IPS-15b (cell line): Measurements from ENCODE around the gene TTYH2.

ENCODE experiments used
- H3K27me3 ChIP-seq: one replicate; pipeline ENCODE4 v1.6.1; 2013; ENCODE audit warnings: low read length; ENCODE audit not compliant: control insufficient read depth, insufficient read depth
- H3K36me3 ChIP-seq: one replicate; pipeline ENCODE4 v1.6.1; 2013; ENCODE audit warnings: low read length; ENCODE audit not compliant: control insufficient read depth, insufficient read depth
- H3K4me1 ChIP-seq: one replicate; pipeline ENCODE4 v1.6.1; 2013; ENCODE audit warnings: mild to moderate bottlenecking, low read length; ENCODE audit not compliant: control insufficient read depth, insufficient read depth
- H3K4me3 ChIP-seq: one replicate; pipeline ENCODE4 v1.5.1; 2013; ENCODE audit warnings: low read depth, low read length
- H3K9ac ChIP-seq: one replicate; pipeline ENCODE4 v1.6.1; 2013; ENCODE audit warnings: low read depth, mild to moderate bottlenecking, low read length
- H3K9me3 ChIP-seq: one replicate; pipeline ENCODE4 v1.6.1; 2013; ENCODE audit warnings: mild to moderate bottlenecking, low read length; ENCODE audit not compliant: control insufficient read depth, insufficient read depth

TTYH2 gene

DNA sequence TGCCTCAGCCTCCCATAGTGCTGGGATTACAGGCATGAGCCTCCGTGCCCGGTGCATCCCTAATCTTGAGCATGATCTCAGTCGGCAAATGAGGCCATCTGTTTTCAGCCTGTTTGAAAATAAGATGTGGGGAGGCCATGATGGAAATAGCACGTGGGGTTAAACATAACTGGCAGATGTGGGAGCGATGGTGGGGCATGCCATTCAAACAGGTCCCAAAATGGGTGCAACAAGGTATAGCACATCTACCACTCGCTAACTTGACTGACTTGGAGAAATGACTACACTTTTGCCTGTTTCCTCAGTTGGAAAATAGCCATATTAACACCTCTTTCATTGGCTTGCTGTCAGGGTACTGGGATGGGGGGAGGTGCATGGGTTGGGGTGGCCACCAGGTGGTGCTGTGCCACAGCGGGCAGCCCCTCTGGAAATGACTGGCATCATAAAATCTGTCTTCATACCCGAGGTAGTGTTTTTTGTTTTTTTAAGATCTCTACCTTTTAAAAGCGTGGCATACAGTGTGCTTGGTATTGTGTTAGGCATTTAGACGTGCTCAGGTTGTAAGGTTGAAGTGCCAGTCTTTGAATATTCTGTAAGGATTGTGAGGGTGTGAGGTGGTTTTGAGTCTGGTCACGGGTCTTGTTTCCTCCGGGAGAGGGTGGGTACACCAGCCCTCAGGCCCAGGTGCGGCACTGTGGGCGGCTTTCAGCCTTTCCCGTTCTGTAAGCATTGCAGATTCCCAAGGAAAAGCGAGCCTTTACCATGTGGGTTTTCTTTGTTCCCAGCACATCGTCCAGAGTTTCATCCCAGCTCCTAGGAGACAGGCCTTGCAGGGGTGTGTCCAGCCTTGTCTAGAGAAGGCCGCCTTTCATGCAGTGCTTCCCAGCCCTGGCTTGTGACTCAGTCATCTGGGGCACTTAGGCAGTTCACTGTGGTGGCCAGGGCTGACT, 2.9 kb upstream of the TTYH2 start:
- peak overlapping the region; percentile 27 for H3K9ac ChIP-seq
- peaks cover 43% of the 10 kb centered on the region for H3K36me3 ChIP-seq
- H3K9me3 ChIP-seq: no peaks in the 10 kb centered on the region
- peak overlapping the region; percentile 54 for H3K4me3 ChIP-seq
- H3K4me1 ChIP-seq: peaks cover 23% of the 10 kb centered on the region
- H3K27me3 ChIP-seq: peaks cover 5% of the 10 kb centered on the region

DNA sequence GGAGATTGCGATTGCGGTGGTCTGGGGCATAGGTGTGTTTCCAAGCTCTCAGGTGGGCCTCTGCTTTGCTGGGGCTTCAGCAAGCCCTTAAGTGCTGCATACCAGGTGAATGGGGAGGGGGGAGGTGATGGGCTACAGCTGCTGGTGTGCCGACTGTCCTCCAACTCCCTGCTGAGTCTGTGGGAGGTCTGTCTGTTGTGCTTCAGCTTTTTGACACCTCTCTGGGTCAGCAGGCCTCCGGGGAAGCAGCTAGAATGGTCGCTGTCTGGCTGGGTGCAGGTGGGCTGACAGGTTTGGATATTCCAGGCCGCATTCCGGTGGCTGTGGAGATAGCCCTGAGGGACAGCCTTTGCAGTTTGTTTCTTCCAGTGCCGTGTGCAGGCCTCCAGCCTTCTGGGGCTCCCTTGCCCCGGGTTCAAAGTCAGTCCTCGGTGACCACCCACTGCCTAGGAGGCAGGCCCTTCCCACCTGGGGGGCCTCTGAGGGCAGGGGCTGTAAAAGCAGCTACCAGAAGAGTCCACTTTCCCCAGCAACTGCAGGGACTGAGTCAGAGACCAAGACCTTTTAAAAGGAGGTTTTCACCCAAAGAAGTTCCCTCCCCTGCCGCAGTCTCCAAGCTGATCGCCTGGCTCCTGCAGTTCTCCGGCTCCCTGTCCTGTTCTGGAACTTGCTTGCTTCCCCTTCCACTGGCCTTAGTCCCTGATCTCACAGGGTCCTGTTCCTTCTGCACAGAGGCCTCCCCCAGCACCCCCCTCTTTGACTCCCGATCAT, 2.0 kb upstream of the TTYH2 start:
- Histone ChIP-seq H3K9me3 (no peaks in the 10 kb centered on the region), H3K9ac (peak overlapping the region; percentile 50), H3K4me1 (peaks cover 22% of the 10 kb centered on the region), H3K4me3 (peak overlapping the region; percentile 54), H3K36me3 (peaks cover 35% of the 10 kb centered on the region), H3K27me3 (peaks cover 5% of the 10 kb centered on the region)

GRCh38 chr17:74211912-74212208, 1.5 kb upstream of the TTYH2 start:
- H3K4me1 ChIP-seq: peaks cover 22% of the 10 kb centered on the region
- H3K4me3 ChIP-seq: peak overlapping the region; percentile 54
- H3K27me3 ChIP-seq: peaks cover 5% of the 10 kb centered on the region
- no peaks in the 10 kb centered on the region for H3K9me3 ChIP-seq
- H3K9ac ChIP-seq: peak overlapping the region; percentile 50
- H3K36me3 ChIP-seq: peaks cover 30% of the 10 kb centered on the region

DNA sequence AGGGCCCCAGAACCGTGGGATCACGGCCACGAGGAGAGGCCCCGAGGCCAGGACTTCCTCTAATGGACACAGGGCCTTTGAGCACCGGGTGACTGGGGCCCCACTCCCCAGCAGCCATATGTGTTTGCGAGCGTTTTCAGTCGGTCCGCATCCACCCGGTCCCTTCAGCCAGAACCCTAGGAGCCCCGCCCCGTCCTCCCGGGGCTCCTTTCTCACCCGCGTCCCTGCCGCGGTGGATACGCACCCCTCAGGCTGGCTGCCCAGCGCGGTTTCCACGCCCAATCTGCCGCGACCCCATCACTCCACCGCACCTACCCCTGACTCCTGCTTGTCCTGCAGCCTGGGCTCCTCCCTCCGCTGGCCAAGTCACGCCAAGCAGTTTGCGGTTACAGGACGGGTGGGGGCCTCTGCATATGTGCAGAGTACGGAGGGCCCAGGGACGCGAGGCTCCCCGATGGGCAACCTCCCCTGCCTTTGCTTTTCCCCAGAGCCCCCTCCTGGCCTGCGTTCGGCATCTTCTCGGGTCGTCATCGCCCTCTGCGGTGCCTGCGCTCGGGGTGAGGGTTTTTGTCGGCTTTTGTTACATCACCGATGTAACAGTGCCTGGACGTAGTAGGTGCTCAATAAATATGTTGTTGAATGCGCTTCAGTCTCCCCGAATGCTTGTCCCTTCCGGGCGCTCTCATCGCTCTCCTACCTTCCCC, 1.0 kb upstream of the TTYH2 start:
- no peaks in the 10 kb centered on the region for H3K9me3 ChIP-seq
- H3K4me1 ChIP-seq: peaks cover 18% of the 10 kb centered on the region
- H3K27me3 ChIP-seq: peaks cover 5% of the 10 kb centered on the region
- H3K36me3 ChIP-seq: peaks cover 25% of the 10 kb centered on the region
- peak overlapping the region; percentile 37 for H3K9ac ChIP-seq
- peak overlapping the region; percentile 54 for H3K4me3 ChIP-seq

DNA sequence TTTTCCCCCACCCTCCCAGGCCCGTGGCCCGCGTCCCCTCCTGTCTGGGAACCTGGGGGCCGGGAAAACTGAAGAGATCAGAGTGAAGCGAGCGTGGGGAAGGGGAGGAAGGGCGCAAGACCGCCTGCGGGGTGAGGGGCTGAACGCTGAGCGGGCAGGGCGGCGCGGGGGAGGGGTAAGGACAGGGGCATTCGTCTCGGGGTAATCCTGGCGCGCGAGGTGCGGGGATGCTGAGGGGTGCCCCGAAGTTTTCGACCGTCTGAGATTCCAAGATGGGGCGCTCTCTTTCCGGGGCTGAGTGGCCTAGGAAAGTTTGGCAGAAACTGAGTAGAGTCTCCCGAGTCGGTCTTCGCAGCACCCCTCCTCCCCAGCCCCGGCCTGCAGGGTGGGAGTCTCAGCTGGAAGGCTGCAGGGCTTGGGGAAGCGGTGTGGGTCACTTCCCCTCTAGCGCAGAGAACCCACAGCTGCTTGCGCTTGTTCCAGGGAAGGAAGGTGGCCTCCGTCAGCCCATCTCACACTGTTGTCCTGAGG, 555 bp downstream of the TTYH2 start:
- Histone ChIP-seq H3K9ac (no peak overlapping the region), H3K4me3 (peak overlapping the region; percentile 65), H3K36me3 (peaks cover 12% of the 10 kb centered on the region), H3K9me3 (no peaks in the 10 kb centered on the region), H3K4me1 (peaks cover 13% of the 10 kb centered on the region), H3K27me3 (peaks cover 5% of the 10 kb centered on the region)

- H3K9me3 ChIP-seq: no peaks in the 10 kb centered on the region
- H3K27me3 ChIP-seq: peaks cover 5% of the 10 kb centered on the region
- H3K36me3 ChIP-seq: peaks cover 5% of the 10 kb centered on the region
- peaks cover 13% of the 10 kb centered on the region for H3K4me1 ChIP-seq
- peak overlapping the region; percentile 65 for H3K4me3 ChIP-seq
- H3K9ac ChIP-seq: no peak overlapping the region
Observed at GRCh38 chr17:74214484-74215341, 1.3 kb downstream of the TTYH2 start.

DNA sequence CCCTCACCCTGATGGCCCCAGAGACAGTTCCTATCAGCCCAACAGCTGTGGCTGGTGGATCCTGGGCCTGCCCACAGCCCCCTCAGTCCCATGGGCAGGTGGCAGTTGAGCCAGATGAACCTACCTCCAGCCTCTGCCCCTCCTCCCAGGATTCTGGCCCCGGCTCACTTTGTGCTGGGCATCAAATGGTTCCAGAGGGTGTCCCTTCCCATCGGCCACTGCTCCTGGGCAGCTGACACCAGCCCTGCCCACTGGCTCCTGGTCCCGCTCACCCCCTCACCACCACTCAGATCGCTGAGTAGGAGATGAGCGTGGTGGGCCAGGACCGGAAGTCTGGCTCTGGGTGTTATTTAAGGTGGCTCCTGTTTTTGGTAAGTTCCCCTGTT, 2.0 kb downstream of the TTYH2 start:
- H3K36me3 ChIP-seq: no peaks in the 10 kb centered on the region
- peaks cover 11% of the 10 kb centered on the region for H3K4me1 ChIP-seq

DNA sequence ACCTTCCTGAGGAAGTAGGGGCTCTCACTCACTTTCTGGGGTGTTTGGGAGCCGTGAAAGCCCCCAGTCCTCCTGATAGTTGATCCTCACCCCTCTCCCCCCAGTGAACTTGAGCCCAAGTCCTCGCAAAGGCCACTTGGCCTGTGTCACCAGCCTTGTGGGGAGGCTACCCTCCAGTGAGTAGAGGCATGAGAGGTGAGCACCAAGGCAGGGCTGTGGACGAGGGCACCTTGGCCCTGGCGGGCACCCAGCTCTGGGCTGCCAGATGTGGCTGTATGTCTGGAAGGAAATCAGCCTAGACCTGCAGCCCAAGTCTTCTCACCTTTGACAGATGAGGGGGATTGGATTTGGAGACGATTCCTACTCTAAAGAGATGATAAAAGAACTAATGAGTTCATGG, 3.1 kb downstream of the TTYH2 start:
- Histone ChIP-seq H3K27me3 (peaks cover 5% of the 10 kb centered on the region), H3K36me3 (no peaks in the 10 kb centered on the region), H3K4me1 (peaks cover under 1% of the 10 kb centered on the region), H3K9me3 (no peaks in the 10 kb centered on the region), H3K9ac (no peak overlapping the region), H3K4me3 (no peak overlapping the region)

More for the DNA sequence above, 2.0 kb downstream of the TTYH2 start:
- Histone ChIP-seq H3K4me3 (no peak overlapping the region), H3K9ac (no peak overlapping the region), H3K9me3 (no peaks in the 10 kb centered on the region), H3K27me3 (peaks cover 5% of the 10 kb centered on the region)

- Histone ChIP-seq H3K4me3 (no peak overlapping the region), H3K4me1 (no peaks in the 10 kb centered on the region), H3K9ac (no peak overlapping the region), H3K27me3 (peaks cover 5% of the 10 kb centered on the region), H3K9me3 (no peaks in the 10 kb centered on the region), H3K36me3 (no peaks in the 10 kb centered on the region)
Observed at GRCh38 chr17:74217037-74217730, 3.8 kb downstream of the TTYH2 start.

GRCh38 chr17:74217888-74218287, 4.5 kb downstream of the TTYH2 start:
- Histone ChIP-seq H3K4me1 (no peaks in the 10 kb centered on the region), H3K27me3 (peaks cover 5% of the 10 kb centered on the region), H3K9me3 (no peaks in the 10 kb centered on the region), H3K9ac (no peak overlapping the region), H3K4me3 (no peak overlapping the region), H3K36me3 (no peaks in the 10 kb centered on the region)
